ENCODE results near the gene EIF4G3.
"Not testable (repeated sequence)": the region's sequence is repeated elsewhere in the genome, so short reads cannot be mapped to it uniquely, and the experiment has no call there.

EIF4G3 gene

GRCh38 chr1:20870718-20871117 lies 306.0 kb downstream of the EIF4G3 start:
- DNase-seq (ENCODE audit: low spot score): no peak

- no peak for DNase-seq (ENCODE audit: low spot score)
These were observed 308.4 kb downstream of the EIF4G3 start for GRCh38 chr1:20868263-20868662.

- peak; percentile 27 for DNase-seq (ENCODE audit: low spot score)
These were observed 308.9 kb downstream of the EIF4G3 start for GRCh38 chr1:20867847-20868246.

GRCh38 chr1:20867062-20867461 lies 309.6 kb downstream of the EIF4G3 start:
- DNase-seq (ENCODE audit: low spot score): no peak

GRCh38 chr1:20865001-20865400 lies 311.7 kb downstream of the EIF4G3 start:
- DNase-seq (ENCODE audit: low spot score): no peak

- DNase-seq (ENCODE audit: low spot score): no peak
These were observed 322.2 kb downstream of the EIF4G3 start for GRCh38 chr1:20854529-20854928.

- DNase-seq (ENCODE audit: low spot score): not testable (repeated sequence)
These were observed 324.9 kb downstream of the EIF4G3 start for GRCh38 chr1:20851791-20852190.

GRCh38 chr1:20850021-20850420 lies 326.7 kb downstream of the EIF4G3 start:
- DNase-seq (ENCODE audit: low spot score): no peak

GRCh38 chr1:20849100-20849499 lies 327.6 kb downstream of the EIF4G3 start:
- no peak for DNase-seq (ENCODE audit: low spot score)

GRCh38 chr1:20848162-20848561 lies 328.5 kb downstream of the EIF4G3 start:
- DNase-seq (ENCODE audit: low spot score): no peak

- DNase-seq (ENCODE audit: low spot score): no peak
These were observed 329.1 kb downstream of the EIF4G3 start for GRCh38 chr1:20847611-20848080.

GRCh38 chr1:20846461-20847374 lies 330.0 kb downstream of the EIF4G3 start:
- DNase-seq (ENCODE audit: low spot score): no peak

- no peak for DNase-seq (ENCODE audit: low spot score)
These were observed 336.0 kb downstream of the EIF4G3 start for GRCh38 chr1:20840731-20841130.

- DNase-seq (ENCODE audit: low spot score): no peak
These were observed 339.0 kb downstream of the EIF4G3 start for GRCh38 chr1:20837554-20838192.

GRCh38 chr1:20836230-20836629 lies 340.5 kb downstream of the EIF4G3 start:
- no peak for DNase-seq (ENCODE audit: low spot score)

- no peak for DNase-seq (ENCODE audit: low spot score)
These were observed 341.9 kb downstream of the EIF4G3 start for GRCh38 chr1:20834780-20835179.

GRCh38 chr1:20834192-20834591 lies 342.5 kb downstream of the EIF4G3 start:
- no peak for DNase-seq (ENCODE audit: low spot score)

- DNase-seq (ENCODE audit: low spot score): no peak
These were observed 346.3 kb downstream of the EIF4G3 start for GRCh38 chr1:20830378-20830777.

GRCh38 chr1:20829946-20830345 lies 346.8 kb downstream of the EIF4G3 start:
- DNase-seq (ENCODE audit: low spot score): no peak

- peak; percentile 11 for DNase-seq (ENCODE audit: low spot score)
These were observed 347.2 kb downstream of the EIF4G3 start for GRCh38 chr1:20829531-20829930.

GRCh38 chr1:20823845-20824244 lies 352.9 kb downstream of the EIF4G3 start:
- DNase-seq (ENCODE audit: low spot score): no peak

- no peak for DNase-seq (ENCODE audit: low spot score)
These were observed 355.2 kb downstream of the EIF4G3 start for GRCh38 chr1:20821466-20821865.

- DNase-seq (ENCODE audit: low spot score): no peak
These were observed 356.9 kb downstream of the EIF4G3 start for GRCh38 chr1:20819818-20820217.
